ENCODE results near the gene FBXO24. TPM values are rescaled to one million over a fixed set of nuclear protein-coding genes. Genes with fewer than 3 reads are reported as not detected.

The FBXO24 gene
- total RNA-seq, 4 donors from 2014 or later: 0.14 to 0.79 TPM; not detected in 2

DNA sequence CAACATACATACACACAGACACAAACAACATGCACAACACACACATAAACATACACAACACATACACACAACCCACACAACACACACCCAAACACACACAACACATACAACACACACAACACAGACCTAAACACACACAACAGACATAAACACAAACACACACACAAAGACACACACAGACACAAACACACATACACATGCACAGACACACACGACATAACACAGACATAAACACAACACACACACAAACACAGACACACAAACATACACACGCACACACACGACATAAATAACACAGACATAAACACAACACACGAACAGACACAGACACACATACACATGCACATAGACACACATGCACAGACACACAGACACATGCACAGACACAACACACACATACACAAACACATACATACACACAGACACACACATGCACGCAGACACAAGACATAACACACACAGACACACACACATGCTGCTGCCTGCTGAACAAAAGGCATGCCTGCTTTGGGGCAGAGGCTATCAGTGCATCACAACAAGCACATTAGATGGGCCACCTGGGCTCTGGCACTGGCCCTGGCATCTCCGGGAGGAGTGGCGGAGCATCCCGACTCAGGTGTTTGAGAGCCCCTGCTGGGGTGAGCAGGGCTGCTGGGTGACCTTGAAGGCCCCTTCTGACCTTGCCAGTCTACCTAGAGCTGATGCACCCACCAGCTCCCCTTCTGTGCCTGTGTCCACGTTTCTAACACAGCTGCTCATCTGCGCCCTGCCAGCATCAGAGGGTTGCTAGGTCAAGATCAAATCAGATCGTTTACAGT lies 5.5 kb upstream of the FBXO24 start:
- Histone ChIP-seq H3K27me3 (no peaks in the 10 kb centered on the region), H3K4me3 (no peak overlapping the region), H3K27ac (no peak overlapping the region), H3K36me3 (peaks cover 0 to 46% (median 16%) of the 10 kb centered on the region in 4 donors), H3K4me1 (peaks cover 9 to 31% (median 27%) of the 10 kb centered on the region in 4 donors), H3K9me3 (no peaks in the 10 kb centered on the region)
- 80% methylated on average over 1 to 9 of the region's 11 CpGs for WGBS, 2 donors (ENCODE audit: low coverage in 1 of 2)
- TF ChIP-seq, protein P1, sequence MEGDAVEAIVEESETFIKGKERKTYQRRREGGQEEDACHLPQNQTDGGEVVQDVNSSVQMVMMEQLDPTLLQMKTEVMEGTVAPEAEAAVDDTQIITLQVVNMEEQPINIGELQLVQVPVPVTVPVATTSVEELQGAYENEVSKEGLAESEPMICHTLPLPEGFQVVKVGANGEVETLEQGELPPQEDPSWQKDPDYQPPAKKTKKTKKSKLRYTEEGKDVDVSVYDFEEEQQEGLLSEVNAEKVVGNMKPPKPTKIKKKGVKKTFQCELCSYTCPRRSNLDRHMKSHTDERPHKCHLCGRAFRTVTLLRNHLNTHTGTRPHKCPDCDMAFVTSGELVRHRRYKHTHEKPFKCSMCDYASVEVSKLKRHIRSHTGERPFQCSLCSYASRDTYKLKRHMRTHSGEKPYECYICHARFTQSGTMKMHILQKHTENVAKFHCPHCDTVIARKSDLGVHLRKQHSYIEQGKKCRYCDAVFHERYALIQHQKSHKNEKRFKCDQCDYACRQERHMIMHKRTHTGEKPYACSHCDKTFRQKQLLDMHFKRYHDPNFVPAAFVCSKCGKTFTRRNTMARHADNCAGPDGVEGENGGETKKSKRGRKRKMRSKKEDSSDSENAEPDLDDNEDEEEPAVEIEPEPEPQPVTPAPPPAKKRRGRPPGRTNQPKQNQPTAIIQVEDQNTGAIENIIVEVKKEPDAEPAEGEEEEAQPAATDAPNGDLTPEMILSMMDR (IDR thresholded peaks at IDR 0.05): no peak
- TF ChIP-seq EP300 (IDR thresholded peaks at IDR 0.05; ENCODE audit: low read depth) (no peak), POLR2A (IDR thresholded peaks at IDR 0.05) (no peak), POLR2AphosphoS5 (IDR thresholded peaks at IDR 0.05) (no peak)
- DNase-seq: no peak
- intact Hi-C loops (cut with DNase I; ENCODE audit: low total_unique reads): loop anchor here (5.0 kb wide), 1 partner anchor 92 kb away; the partner anchor contains the start of gene GNB2
- in situ Hi-C loops (cut with MboI; ENCODE audit: low pct_ligation_motif_present in 1 of 4, low pct_unique_long_range_greater_than_20kb in 1 of 4, low sequenced_read_pairs in 3 of 4): loop anchor here in 2 of 4 donors (10.0 to 25.0 kb wide), 2 partner anchors 94 to 107 kb away; partner anchors contain the start of genes GIGYF1 (in 1 of the 2) and GNB2 (in 1 of the 2)

DNA sequence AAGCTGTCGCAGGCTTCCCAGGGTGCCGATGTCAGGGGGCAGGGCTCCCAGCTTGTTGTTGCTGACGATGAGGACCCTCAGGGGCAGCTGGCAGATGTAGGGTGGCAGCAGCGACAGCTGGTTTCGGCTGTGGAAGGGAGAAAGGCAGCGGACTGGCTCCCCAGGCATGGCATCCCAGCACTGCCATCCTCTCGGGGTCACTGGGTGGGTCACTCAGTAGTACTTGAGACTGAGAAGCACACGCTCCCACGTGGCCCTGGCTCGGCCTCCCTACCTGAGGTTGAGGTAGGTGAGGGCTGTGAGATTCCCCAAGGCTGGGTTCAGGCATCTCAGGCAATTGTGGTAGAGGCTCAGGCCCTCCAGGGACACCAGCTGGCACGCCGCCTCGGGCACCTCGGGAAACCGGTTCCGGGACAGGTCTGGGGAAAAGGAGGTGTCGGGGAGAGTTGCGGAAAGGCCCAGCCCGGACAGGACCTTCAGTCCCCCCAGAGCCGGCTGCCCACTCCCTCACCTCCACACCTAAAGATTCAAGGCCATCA lies 4.0 kb upstream of the FBXO24 start:
- Histone ChIP-seq H3K9me3 (no peaks in the 10 kb centered on the region), H3K4me3 (no peak overlapping the region), H3K27me3 (no peaks in the 10 kb centered on the region), H3K36me3 (peaks cover 0 to 33% (median 14%) of the 10 kb centered on the region in 4 donors), H3K4me1 (peaks cover 9 to 35% (median 30%) of the 10 kb centered on the region in 4 donors), H3K27ac (peak overlapping the region in 1 of 4 donors; percentile 99)
- intact Hi-C loops (cut with DNase I; ENCODE audit: low total_unique reads) (loop anchor here (5.0 kb wide), 1 partner anchor 90 kb away; the partner anchor contains the start of gene GNB2), in situ Hi-C loops (cut with MboI; ENCODE audit: low pct_ligation_motif_present in 1 of 4, low pct_unique_long_range_greater_than_20kb in 1 of 4, low sequenced_read_pairs in 3 of 4) (loop anchor here in 2 of 4 donors (10.0 to 25.0 kb wide), 2 partner anchors 93 to 105 kb away; partner anchors contain the start of genes GIGYF1 (in 1 of the 2) and GNB2 (in 1 of the 2))
- DNase-seq: no peak
- TF ChIP-seq EP300 (IDR thresholded peaks at IDR 0.05; ENCODE audit: low read depth) (no peak), POLR2AphosphoS5 (IDR thresholded peaks at IDR 0.05) (no peak), POLR2A (IDR thresholded peaks at IDR 0.05) (no peak)
- TF ChIP-seq, protein P1 (IDR thresholded peaks at IDR 0.05): no peak
- WGBS, 2 donors (ENCODE audit: low coverage in 1 of 2): 80% methylated on average over 20 of the region's 20 CpGs; no CpG with 5 or more reads in 1 of the 2 donors

DNA sequence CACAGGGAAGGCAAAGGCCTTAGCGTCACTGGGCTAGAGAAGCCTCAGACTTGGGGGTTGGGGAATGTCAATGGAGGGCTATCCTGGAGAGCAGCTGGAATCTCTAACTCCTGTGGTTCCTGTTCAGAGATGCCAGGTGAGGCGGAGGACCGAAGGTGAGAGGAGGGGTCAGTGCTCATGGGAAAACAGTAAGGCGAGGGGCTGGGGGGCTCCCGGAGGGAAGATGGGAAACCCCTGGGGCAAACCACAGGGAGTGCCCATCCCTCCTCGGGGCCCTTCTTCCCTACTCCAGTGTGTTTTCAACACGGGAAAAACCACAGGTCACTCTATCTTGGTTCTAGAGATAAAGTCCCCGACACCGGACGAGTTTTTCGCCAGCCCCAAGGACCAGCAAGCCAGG lies 3.5 kb upstream of the FBXO24 start:
- Histone ChIP-seq H3K4me3 (peak overlapping the region in 1 of 4 donors; percentile 100), H3K27me3 (no peaks in the 10 kb centered on the region), H3K4me1 (peaks cover 9 to 40% (median 33%) of the 10 kb centered on the region in 4 donors), H3K36me3 (peaks cover 0 to 27% (median 12%) of the 10 kb centered on the region in 4 donors), H3K9me3 (no peaks in the 10 kb centered on the region), H3K27ac (peak overlapping the region in 3 of 4 donors; percentile 98 to 99 (median 99))
- in situ Hi-C loops (cut with MboI; ENCODE audit: low pct_ligation_motif_present in 1 of 4, low pct_unique_long_range_greater_than_20kb in 1 of 4, low sequenced_read_pairs in 3 of 4) (loop anchor here in 2 of 4 donors (10.0 to 25.0 kb wide), 2 partner anchors 92 to 105 kb away; partner anchors contain the start of genes GIGYF1 (in 1 of the 2) and GNB2 (in 1 of the 2)), intact Hi-C loops (cut with DNase I; ENCODE audit: low total_unique reads) (loop anchor here (5.0 kb wide), 1 partner anchor 90 kb away; the partner anchor contains the start of gene GNB2)
- WGBS, 2 donors (ENCODE audit: low coverage in 1 of 2): 73% methylated on average over 11 of the region's 11 CpGs; no CpG with 5 or more reads in 1 of the 2 donors
- DNase-seq: no peak
- no peak for TF ChIP-seq POLR2A (IDR thresholded peaks at IDR 0.05)
- no peak for TF ChIP-seq POLR2AphosphoS5 (IDR thresholded peaks at IDR 0.05)
- no peak for TF ChIP-seq EP300 (IDR thresholded peaks at IDR 0.05; ENCODE audit: low read depth)
- TF ChIP-seq, protein P1 (IDR thresholded peaks at IDR 0.05): no peak
